Gastrocnemius medialis (tissue), 4 donors: ENCODE measurements around the gene PPM1J.

Source experiments
- POLR2A ChIP-seq, 2 donors: fragments of 450-650 bp; IDR thresholded peaks; one replicate each; pipeline ENCODE4 v1.6.1; 2017; ENCODE audit warnings: antibody characterized with exemption in 2 of 2, mild to moderate bottlenecking in 2 of 2, moderate library complexity in 2 of 2
- TF ChIP-seq, protein P1 (sequence below), 5 experiments: fragments of 450-650 bp in 3 of 5; fragments of 200-600 bp in 2 of 5; sonication (generic) in 2 of 5; IDR thresholded peaks in 4 of 5; conservative IDR thresholded peaks in 1 of 5; 1 replicate in 4 of 5; 2 replicates in 1 of 5; pipeline ENCODE4 v1.5.1; 2016 to 2019; ENCODE audit warnings: antibody characterized with exemption in 5 of 5, mild to moderate bottlenecking in 3 of 5, moderate library complexity in 3 of 5

DNA sequence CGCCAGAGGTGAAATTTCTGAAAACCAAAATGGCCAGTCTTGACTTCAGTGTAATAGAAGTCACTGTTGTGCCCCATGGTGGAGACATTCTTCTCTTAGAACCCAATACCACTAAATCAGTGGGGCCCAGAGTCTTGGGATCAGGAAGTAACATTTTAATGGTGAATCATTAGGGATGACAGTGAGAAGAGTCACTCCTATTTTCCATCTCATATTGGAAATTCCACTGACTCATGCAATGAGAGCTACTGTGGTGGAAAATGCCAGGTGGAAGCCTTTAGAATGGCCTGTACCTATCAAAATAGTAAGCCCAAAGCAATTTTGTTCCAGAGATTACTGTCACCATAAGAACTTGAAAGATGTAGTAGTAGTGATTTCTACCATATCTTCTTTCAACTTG is 20.6 kb upstream of the PPM1J start:
- TF ChIP-seq, protein P1, sequence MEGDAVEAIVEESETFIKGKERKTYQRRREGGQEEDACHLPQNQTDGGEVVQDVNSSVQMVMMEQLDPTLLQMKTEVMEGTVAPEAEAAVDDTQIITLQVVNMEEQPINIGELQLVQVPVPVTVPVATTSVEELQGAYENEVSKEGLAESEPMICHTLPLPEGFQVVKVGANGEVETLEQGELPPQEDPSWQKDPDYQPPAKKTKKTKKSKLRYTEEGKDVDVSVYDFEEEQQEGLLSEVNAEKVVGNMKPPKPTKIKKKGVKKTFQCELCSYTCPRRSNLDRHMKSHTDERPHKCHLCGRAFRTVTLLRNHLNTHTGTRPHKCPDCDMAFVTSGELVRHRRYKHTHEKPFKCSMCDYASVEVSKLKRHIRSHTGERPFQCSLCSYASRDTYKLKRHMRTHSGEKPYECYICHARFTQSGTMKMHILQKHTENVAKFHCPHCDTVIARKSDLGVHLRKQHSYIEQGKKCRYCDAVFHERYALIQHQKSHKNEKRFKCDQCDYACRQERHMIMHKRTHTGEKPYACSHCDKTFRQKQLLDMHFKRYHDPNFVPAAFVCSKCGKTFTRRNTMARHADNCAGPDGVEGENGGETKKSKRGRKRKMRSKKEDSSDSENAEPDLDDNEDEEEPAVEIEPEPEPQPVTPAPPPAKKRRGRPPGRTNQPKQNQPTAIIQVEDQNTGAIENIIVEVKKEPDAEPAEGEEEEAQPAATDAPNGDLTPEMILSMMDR (IDR thresholded peaks at IDR 0.05 in 4 of 5, conservative IDR thresholded peaks at IDR 0.05 in 1 of 5) = no peak
- TF ChIP-seq POLR2A (IDR thresholded peaks at IDR 0.05) = no peak
